ENCODE results near the gene TOR1AIP2.
A peak's percentile ranks its signal among the peaks of the same experiment; 100 is the strongest.

Gene TOR1AIP2

GRCh38 chr1:179822065-179822464 is 55.5 kb downstream of the TOR1AIP2 start:
- ATAC-seq = no peak
- Mint-ChIP-seq H3K4me1 (no peaks in the 10 kb centered on the region), H3K27me3 (peaks cover 11% of the 10 kb centered on the region), H3K9me3 (no peaks in the 10 kb centered on the region), H3K4me3 (no peak overlapping the region), H3K27ac (no peak overlapping the region)
- no peak for DNase-seq

DNA sequence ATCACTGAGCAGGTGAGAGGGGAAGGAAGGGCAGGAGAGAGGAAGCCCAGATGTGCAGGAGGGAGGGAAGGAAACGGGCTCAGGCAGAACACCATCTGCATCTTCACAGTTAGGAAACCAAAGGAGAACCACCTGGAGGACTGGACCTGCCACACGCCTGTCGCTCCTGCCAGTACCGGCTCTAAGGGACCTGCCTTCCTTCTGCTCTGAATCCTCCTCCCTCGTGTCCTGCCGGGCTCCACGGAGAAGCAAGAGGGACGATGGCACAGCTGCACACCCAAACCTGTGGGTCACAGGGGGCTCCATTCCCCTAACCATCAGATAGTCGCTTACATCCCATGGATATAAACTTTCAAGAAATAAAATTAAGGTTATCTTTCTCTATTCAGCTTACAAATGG is 56.1 kb downstream of the TOR1AIP2 start:
- Mint-ChIP-seq H3K27ac (peak overlapping the region in 1 of 2 donors; percentile 88), H3K27me3 (peaks cover 16% of the 10 kb centered on the region), H3K9me3 (no peaks in the 10 kb centered on the region), H3K4me1 (no peaks in the 10 kb centered on the region), H3K4me3 (no peak overlapping the region)
- no peak for ATAC-seq
- no peak for DNase-seq

DNA sequence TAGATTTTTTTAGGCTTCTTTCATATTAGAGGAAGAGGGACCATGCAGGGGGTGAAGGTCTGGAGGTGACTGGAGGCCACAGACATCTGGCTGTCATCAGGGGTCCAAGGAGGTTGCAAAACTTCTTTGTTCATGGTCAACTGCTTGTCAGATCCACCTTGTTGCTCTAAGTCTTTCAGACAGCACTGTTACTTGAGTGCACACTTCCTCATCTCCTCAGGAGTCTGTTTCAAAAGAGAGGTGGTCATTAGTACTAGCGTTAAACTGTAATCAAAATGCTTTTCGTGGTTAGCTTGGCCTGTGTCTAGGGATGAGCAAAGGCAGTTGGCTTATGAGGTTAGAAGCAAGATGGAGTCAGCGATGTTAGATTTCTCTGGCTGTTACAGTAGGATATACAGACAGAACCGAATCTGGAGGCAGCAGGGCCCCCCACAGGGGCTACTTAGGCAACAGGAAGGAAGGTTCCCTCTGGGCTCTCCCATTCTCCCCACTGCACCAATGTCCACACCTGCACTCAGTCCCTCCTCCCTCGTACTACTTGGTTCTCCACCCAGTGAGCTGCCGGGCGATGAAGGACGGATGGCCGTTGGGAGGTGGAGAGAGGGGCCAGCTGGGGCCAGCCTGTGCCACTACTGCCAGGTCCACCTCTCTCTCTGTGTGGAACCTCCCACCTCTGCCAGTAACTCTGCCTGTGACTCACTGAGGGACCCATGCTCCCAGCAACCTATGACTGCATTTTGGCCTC is 57.2 kb downstream of the TOR1AIP2 start:
- Mint-ChIP-seq H3K4me1 (peaks cover 7% of the 10 kb centered on the region), H3K27ac (no peak overlapping the region), H3K9me3 (no peaks in the 10 kb centered on the region), H3K4me3 (no peak overlapping the region), H3K27me3 (peaks cover 25% of the 10 kb centered on the region)
- ATAC-seq (no peak), DNase-seq (no peak)

DNA sequence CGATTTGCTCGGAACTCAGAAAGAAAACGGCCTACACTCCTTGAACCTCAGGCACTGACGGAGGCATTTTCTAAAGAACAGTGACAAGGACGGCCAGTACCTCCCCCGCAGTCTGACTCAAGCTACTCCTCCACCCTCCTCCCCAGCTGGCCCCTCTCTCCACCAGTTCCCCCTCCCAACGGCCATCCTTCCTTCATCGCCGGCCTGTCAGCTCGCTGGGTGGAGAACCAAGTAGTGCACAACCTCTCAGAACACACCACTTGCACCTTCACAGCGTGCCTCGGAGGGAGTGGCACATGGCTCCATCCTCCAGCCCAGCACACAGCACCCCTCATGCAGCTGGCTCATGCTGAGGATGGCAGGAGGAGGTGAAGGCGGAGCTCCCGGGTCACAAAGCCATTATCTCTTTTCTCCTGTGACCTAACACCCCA is 58.8 kb downstream of the TOR1AIP2 start:
- Mint-ChIP-seq H3K9me3 (no peaks in the 10 kb centered on the region), H3K27me3 (peaks cover 17% of the 10 kb centered on the region), H3K4me1 (peaks cover 20% of the 10 kb centered on the region), H3K27ac (no peak overlapping the region), H3K4me3 (no peak overlapping the region)
- DNase-seq (no peak), ATAC-seq (no peak)

DNA sequence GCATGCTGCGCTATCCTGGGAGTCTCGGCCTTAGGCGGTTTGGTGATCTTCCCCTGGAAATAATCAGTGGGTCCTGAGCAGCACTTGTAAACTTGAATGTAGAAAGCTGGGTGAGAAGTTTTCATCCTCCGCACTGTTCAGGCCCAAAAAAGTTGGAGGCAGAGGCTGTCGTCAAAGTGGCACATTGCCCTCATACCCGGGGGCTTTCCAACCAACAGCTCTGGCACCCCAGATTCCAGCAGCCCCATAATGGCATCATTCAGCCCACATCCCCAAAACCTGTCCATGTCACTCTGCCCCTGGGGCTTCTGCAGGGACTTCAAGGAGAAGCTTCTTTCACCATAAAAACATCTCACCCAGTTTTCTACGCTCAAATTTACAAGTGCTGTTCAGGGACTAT is 59.3 kb downstream of the TOR1AIP2 start:
- Mint-ChIP-seq H3K4me1 (peaks cover 20% of the 10 kb centered on the region), H3K9me3 (no peaks in the 10 kb centered on the region), H3K4me3 (no peak overlapping the region), H3K27me3 (peaks cover 17% of the 10 kb centered on the region), H3K27ac (no peak overlapping the region)
- DNase-seq (no peak), ATAC-seq (no peak)

GRCh38 chr1:179817789-179818188 is 59.8 kb downstream of the TOR1AIP2 start:
- ATAC-seq (no peak), DNase-seq (no peak)
- Mint-ChIP-seq H3K27me3 (peaks cover 17% of the 10 kb centered on the region), H3K4me3 (no peak overlapping the region), H3K27ac (no peak overlapping the region), H3K9me3 (no peaks in the 10 kb centered on the region), H3K4me1 (peaks cover 20% of the 10 kb centered on the region)

- Mint-ChIP-seq H3K9me3 (no peaks in the 10 kb centered on the region), H3K4me1 (peaks cover 20% of the 10 kb centered on the region), H3K27ac (peak overlapping the region in 1 of 2 donors; percentile 3), H3K27me3 (peaks cover 17% of the 10 kb centered on the region), H3K4me3 (no peak overlapping the region)
- DNase-seq (no peak), ATAC-seq (no peak)
These were observed 60.5 kb downstream of the TOR1AIP2 start for GRCh38 chr1:179817056-179817455.

DNA sequence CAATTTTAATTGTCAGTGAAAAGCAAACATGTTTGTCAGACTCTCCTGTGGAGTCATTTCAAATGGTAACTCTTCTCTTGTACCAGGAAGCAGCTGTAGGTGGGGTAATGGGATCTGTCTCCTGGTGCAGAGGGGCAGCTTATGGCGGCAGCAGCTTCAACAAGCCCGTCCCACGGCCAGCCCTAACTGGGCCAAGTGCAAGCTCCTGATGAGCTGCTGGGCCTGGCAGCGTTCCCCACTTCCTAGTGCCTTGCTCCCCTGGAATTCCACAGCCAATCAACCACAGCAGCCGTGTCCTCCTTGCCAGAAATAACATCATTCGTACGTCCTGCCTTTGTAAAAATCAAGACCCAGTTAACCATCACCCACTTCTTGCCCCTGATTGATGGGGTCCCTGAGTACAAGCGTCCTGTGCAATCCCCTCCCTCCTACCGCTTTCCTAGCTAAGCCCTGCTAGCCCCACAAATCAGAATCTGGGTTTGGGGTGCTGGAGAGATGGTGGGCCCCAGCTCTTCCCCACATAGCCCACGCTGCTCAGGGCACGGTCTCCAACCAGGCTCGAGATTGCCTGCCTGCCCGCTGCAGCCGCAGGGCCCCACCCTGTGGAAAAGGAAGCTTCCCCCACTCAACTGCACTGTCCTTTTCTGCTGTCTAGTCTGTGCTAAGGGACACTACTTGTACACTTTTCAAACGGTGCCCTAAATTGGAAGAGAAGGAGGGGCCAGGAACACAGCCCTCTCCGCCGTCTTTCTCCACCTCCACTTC is 61.2 kb downstream of the TOR1AIP2 start:
- Mint-ChIP-seq H3K4me3 (peak overlapping the region in 1 of 2 donors; percentile 94), H3K4me1 (peaks cover 20% of the 10 kb centered on the region), H3K9me3 (no peaks in the 10 kb centered on the region), H3K27ac (no peak overlapping the region), H3K27me3 (peaks cover 17% of the 10 kb centered on the region)
- DNase-seq (no peak), ATAC-seq (no peak)

DNA sequence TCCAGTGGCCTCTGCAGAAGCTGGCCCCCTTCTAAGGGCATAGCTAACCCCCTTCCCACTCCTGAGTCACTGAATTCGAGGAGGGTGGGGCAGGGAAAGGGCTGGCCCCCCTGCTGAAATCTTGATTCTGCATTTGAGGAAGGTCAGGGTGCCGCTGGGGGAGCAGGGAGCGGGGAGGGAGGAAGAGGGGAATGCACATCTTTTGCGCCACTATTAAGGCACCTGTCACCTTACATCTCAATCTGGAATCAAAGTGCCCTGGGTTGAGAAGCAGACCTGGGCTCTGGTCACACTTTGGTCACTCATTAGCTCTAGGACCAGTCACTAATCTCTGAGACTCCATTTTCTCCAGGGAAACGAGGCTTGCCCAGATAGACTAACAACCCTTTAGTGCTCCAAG is 62.0 kb downstream of the TOR1AIP2 start:
- ATAC-seq (no peak), DNase-seq (no peak)
- peaks cover 17% of the 10 kb centered on the region for H3K27me3 Mint-ChIP-seq
- peak overlapping the region; percentile 22 to 90 for H3K27ac Mint-ChIP-seq
- H3K9me3 Mint-ChIP-seq = no peaks in the 10 kb centered on the region
- peak overlapping the region; percentile 94 for H3K4me3 Mint-ChIP-seq
- H3K4me1 Mint-ChIP-seq = peaks cover 20% of the 10 kb centered on the region

GRCh38 chr1:179814546-179814838 is 63.1 kb downstream of the TOR1AIP2 start:
- peak overlapping the region; percentile 81 to 90 for H3K27ac Mint-ChIP-seq
- H3K9me3 Mint-ChIP-seq = no peaks in the 10 kb centered on the region
- H3K4me1 Mint-ChIP-seq = peaks cover 29% of the 10 kb centered on the region
- H3K27me3 Mint-ChIP-seq = peaks cover 23% of the 10 kb centered on the region
- H3K4me3 Mint-ChIP-seq = peak overlapping the region; percentile 94
- ATAC-seq (no peak), DNase-seq (no peak)

- peaks cover 29% of the 10 kb centered on the region for H3K4me1 Mint-ChIP-seq
- no peaks in the 10 kb centered on the region for H3K9me3 Mint-ChIP-seq
- H3K27me3 Mint-ChIP-seq = peaks cover 23% of the 10 kb centered on the region
- ATAC-seq = no peak
- no peak overlapping the region for H3K27ac Mint-ChIP-seq
- H3K4me3 Mint-ChIP-seq = peak overlapping the region; percentile 94
- DNase-seq = no peak
These were observed 63.7 kb downstream of the TOR1AIP2 start for GRCh38 chr1:179813626-179814545.

GRCh38 chr1:179812501-179813292 is 64.9 kb downstream of the TOR1AIP2 start:
- no peaks in the 10 kb centered on the region for H3K9me3 Mint-ChIP-seq
- peaks cover 29% of the 10 kb centered on the region for H3K4me1 Mint-ChIP-seq
- no peak for ATAC-seq
- H3K27ac Mint-ChIP-seq = no peak overlapping the region
- H3K27me3 Mint-ChIP-seq = peaks cover 23% of the 10 kb centered on the region
- H3K4me3 Mint-ChIP-seq = no peak overlapping the region
- no peak for DNase-seq

DNA sequence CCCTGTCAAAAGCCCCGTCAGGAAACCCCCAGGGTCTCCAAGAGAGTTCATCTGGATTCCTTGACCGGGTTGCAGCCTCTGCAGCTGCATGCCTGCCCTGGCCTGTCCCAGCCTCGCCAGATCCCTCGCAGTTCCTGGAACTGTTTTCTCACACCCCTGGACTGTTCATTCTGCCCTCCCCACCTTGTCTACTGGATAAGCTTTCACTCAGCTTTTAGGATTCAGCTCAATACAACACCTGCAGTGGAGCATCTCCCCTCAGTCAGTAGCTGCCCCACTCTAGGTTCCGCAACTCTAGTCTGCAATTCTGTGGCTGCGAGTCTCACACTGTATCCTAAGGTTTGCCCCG is 67.3 kb downstream of the TOR1AIP2 start:
- H3K4me3 Mint-ChIP-seq = no peak overlapping the region
- H3K27me3 Mint-ChIP-seq = peaks cover 6% of the 10 kb centered on the region
- H3K4me1 Mint-ChIP-seq = peaks cover 22% of the 10 kb centered on the region
- ATAC-seq (no peak), DNase-seq (no peak)
- no peak overlapping the region for H3K27ac Mint-ChIP-seq
- no peaks in the 10 kb centered on the region for H3K9me3 Mint-ChIP-seq

- peak; percentile 59 for ATAC-seq
- Mint-ChIP-seq H3K9me3 (no peaks in the 10 kb centered on the region), H3K4me1 (peaks cover 16% of the 10 kb centered on the region), H3K27ac (no peak overlapping the region), H3K27me3 (peaks cover 6% of the 10 kb centered on the region), H3K4me3 (no peak overlapping the region)
- DNase-seq = peak; percentile 52 to 60
These were observed 67.9 kb downstream of the TOR1AIP2 start for GRCh38 chr1:179809506-179810366.

All from stimulated activated naive CD8-positive, alpha-beta T cell treated with anti-CD3 and anti-CD28 coated beads, Interleukin-15, amount 100 ng/mL, for 72 hours (primary cell).